ENCODE results near the gene KCNT2. TPM values are rescaled to one million over a fixed set of nuclear protein-coding genes. Genes with fewer than 3 reads are reported as not detected.

Gene KCNT2
- total and polyA plus RNA-seq, 2 donors (not counting 3 experiments of a cell fraction or from before 2014, with no cell fraction given): 0.46 to 1.6 TPM

GRCh38 chr1:196427976-196428734 is 180.1 kb downstream of the KCNT2 start:
- H3K4me1 ChIP-seq (ENCODE audit: control insufficient read depth, extremely low read depth, insufficient read depth, low read length): no peaks in the 10 kb centered on the region
- dilution Hi-C loops (cut with MboI; ENCODE audit: extremely low pct_ligation_motif_present, low sequenced_read_pairs) (no loop called here), intact Hi-C loops (cut with micrococcal nuclease) (no loop called here)
- no TSS peak for BruUV-seq (replicated peaks)
- POLR2A ChIA-PET: no interaction called here
- no peak overlapping the region for H3K4me2 ChIP-seq (ENCODE audit: insufficient read depth, low read length)
- H3K9ac ChIP-seq (replicated peaks; ENCODE audit: extremely low read depth, insufficient read depth, low read length): no peak overlapping the region
- no peaks in the 10 kb centered on the region for H3K36me3 ChIP-seq (ENCODE audit: control insufficient read depth in 2 of 2, extremely low read depth in 1 of 2, insufficient read depth in 2 of 2, low read length in 2 of 2)
- no peaks in the 10 kb centered on the region for H3K27me3 ChIP-seq (ENCODE audit: control insufficient read depth in 2 of 2, insufficient read depth in 2 of 2, low read length in 2 of 2)
- H3K4me3 ChIP-seq (replicated peaks in 1 of 3; ENCODE audit: insufficient read depth in 1 of 3, low read depth in 1 of 3, low read length in 3 of 3): no peak overlapping the region
- no peak overlapping the region for H3K27ac ChIP-seq (ENCODE audit: insufficient read depth, low read depth, low read length)
- DNase-seq (ENCODE audit: low read depth, low spot score): no peak
- FAIRE-seq: no peak
- no peaks in the 10 kb centered on the region for H3K9me3 ChIP-seq (replicated peaks; ENCODE audit: control insufficient read depth, insufficient read depth, low read length)
- CTCF ChIA-PET: no interaction called here
- no peaks in the 10 kb centered on the region for H4K20me1 ChIP-seq (replicated peaks; ENCODE audit: control insufficient read depth, extremely low read depth, insufficient read depth, low read length)
- no peaks in the 10 kb centered on the region for H3K9me1 ChIP-seq (replicated peaks; ENCODE audit: control insufficient read depth, extremely low read depth, insufficient read depth, low read length)
- H3K79me2 ChIP-seq (ENCODE audit: control insufficient read depth, insufficient read depth, low read length): no peaks in the 10 kb centered on the region
- TF ChIP-seq MAX (IDR thresholded peaks at IDR 0.05; ENCODE audit: insufficient read depth, insufficient read length) (no peak), GATA2 (IDR thresholded peaks at IDR 0.05; ENCODE audit: insufficient read depth, insufficient read length, low read depth, low read length) (no peak), JUN (IDR thresholded peaks at IDR 0.05; ENCODE audit: borderline replicate concordance, insufficient read depth, insufficient read length, low read depth) (no peak), MYC (IDR thresholded peaks at IDR 0.05; ENCODE audit: low read depth, low read length) (no peak), POLR2AphosphoS5 (IDR thresholded peaks at IDR 0.05; ENCODE audit: insufficient read depth, low read depth, low read length) (no peak), CTCF (IDR thresholded peaks at IDR 0.05; ENCODE audit: extremely low read depth in 1 of 2, insufficient read depth in 1 of 2, low read depth in 1 of 2, low read length in 2 of 2) (no peak), POLR2A (IDR thresholded peaks at IDR 0.05; ENCODE audit: low read depth, low read length) (no peak), EZH2 (IDR thresholded peaks at IDR 0.05; ENCODE audit: borderline replicate concordance, low read depth, low read length, severe bottlenecking) (no peak), FOS (IDR thresholded peaks at IDR 0.05; ENCODE audit: borderline replicate concordance, insufficient read depth, low read length) (no peak)
- H2AFZ ChIP-seq (ENCODE audit: low read depth, low read length): no peak overlapping the region
